RWPE1 (cell line): ENCODE results near the gene NAT8L.

Experiments used
- CTCF ChIA-PET: fragments of 350-600 bp; sonication (Branson Sonifier 250); formaldehyde crosslinking; extraction: SDS; loops from one replicate; lab custom pipeline; 2021; lab: Yijun Ruan, JAX
- POLR2A ChIA-PET: fragments of 400-600 bp; formaldehyde crosslinking; extraction: SDS; loops from one replicate; lab custom pipeline; 2020; ENCODE audit warnings: antibody characterized with exemption; ENCODE audit not compliant: low non-redundant PET; lab: Yijun Ruan, JAX
- DNase-seq: peaks from one replicate; pipeline ENCODE4 v3.0.0; 2012; ENCODE audit warnings: low spot score
- H3K27ac ChIP-seq: fragments of 450-650 bp; 2 replicates; pipeline ENCODE4 v1.5.1; 2017
- CTCF ChIP-seq: fragments of 450-650 bp; conservative IDR thresholded peaks from 2 replicates; pipeline ENCODE4 v1.5.1; 2017; ENCODE audit warnings: low read depth, mild to moderate bottlenecking

The NAT8L gene

GRCh38 chr4:2042204-2042946 lies 16.8 kb upstream of the NAT8L start:
- CTCF ChIA-PET: no interaction called here
- DNase-seq: no peak
- peak overlapping the region; percentile 26; the same call in 1 of the 2 replicates for H3K27ac ChIP-seq
- POLR2A ChIA-PET: no interaction called here
- TF ChIP-seq CTCF: no peak

- ChIA-PET CTCF (interaction anchor here (0.7 kb wide), 1 partner anchor 133 kb away, joined by 3 read pairs; no protein-coding TSS in a partner anchor), POLR2A (no interaction called here)
- no peak for DNase-seq
- no peak for TF ChIP-seq CTCF
- no peak overlapping the region for H3K27ac ChIP-seq
These were observed 16.2 kb upstream of the NAT8L start for GRCh38 chr4:2042947-2043395.

- ChIA-PET CTCF (interaction anchor here (0.7 kb wide), 1 partner anchor 133 kb away, joined by 3 read pairs; no protein-coding TSS in a partner anchor), POLR2A (no interaction called here)
- DNase-seq: no peak
These were observed 15.6 kb upstream of the NAT8L start for GRCh38 chr4:2043396-2044118.

GRCh38 chr4:2044119-2044485 lies 15.0 kb upstream of the NAT8L start:
- no peak overlapping the region for H3K27ac ChIP-seq
- DNase-seq: no peak
- TF ChIP-seq CTCF: no peak
- ChIA-PET POLR2A (no interaction called here), CTCF (no interaction called here)

More at GRCh38 chr4:2043396-2044118, 15.6 kb upstream of the NAT8L start:
- TF ChIP-seq CTCF: no peak
- H3K27ac ChIP-seq: no peak overlapping the region

- no peak overlapping the region for H3K27ac ChIP-seq
- POLR2A ChIA-PET: no interaction called here
- DNase-seq: no peak
- TF ChIP-seq CTCF: no peak
- CTCF ChIA-PET: interaction anchor here (0.7 kb wide), 1 partner anchor 13 kb away, joined by 4 read pairs; no protein-coding TSS in a partner anchor
These were observed 14.3 kb upstream of the NAT8L start for GRCh38 chr4:2044542-2045517.
